ENCODE data around the gene INHBA. TPM values are rescaled to one million over a fixed set of nuclear protein-coding genes. Genes with fewer than 3 reads are reported as not detected.

INHBA gene
- total RNA-seq (2014; rRNA removed; shearing (Covaris generic); ENCODE audit: low replicate concordance), result 0.07 and 0.56 TPM in 2 replicates

- no peak for DNase-seq
- no peaks in the 10 kb centered on the region for H3K27me3 ChIP-seq
- no peak within 1 kb of the TSS for H3K4me3 ChIP-seq
- H3K9me3 ChIP-seq, result no peaks in the 10 kb centered on the region
- H3K36me3 ChIP-seq, result no peaks in the 10 kb centered on the region
Measured at GRCh38 chr7:41702635-41703371, at the start of gene INHBA. Gene INHBA, minus strand, starts transcription at chr7:41703090. Its CDS starts 2,716 bp downstream, at chr7:41700374.

DNA sequence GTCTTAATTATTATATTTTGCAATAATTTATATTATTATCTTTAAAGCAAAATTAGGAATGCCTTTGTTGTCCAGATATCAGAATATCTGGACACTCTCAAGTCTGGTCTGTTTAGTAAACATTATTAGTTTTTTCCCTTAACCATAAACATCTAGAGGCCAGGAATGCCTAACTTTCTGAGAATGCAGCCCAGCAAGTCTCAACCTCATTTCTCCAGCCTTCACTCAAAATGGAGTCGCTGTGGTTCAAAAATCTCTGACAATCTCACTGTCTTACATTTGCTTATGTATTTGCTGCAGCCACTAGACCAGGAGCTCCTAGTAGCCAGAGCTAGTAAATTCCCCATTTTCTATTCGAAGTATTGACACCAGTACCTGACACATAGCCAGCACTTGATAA, 49.7 kb upstream of the INHBA start:
- Histone ChIP-seq H3K36me3 (no peaks in the 10 kb centered on the region), H3K9me3 (peaks cover 11% of the 10 kb centered on the region), H3K4me3 (no peak overlapping the region), H3K27me3 (no peaks in the 10 kb centered on the region)
- no peak for DNase-seq

GRCh38 chr7:41750661-41751540, 48.0 kb upstream of the INHBA start:
- H3K4me3 ChIP-seq, result no peak overlapping the region
- DNase-seq, result no peak
- no peaks in the 10 kb centered on the region for H3K27me3 ChIP-seq

DNA sequence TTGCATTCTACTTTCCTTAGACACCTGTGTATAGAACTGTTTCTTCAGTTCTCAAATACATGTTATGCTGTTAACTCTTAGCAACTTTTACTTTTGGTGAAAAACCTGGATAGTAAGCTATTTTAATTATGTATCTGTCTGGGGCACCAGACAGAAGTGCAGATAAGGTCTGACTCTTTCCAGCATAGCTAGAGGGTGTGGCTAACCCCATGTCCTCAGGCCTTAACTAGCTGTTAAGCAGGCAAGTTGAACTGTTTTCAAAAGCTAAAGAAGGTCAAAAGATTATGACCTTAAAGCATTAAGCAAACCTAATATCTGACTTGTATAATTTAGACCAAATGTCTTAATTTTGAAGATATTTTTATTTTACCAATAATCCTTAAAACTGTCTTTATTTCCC, 45.1 kb upstream of the INHBA start:
- no peaks in the 10 kb centered on the region for H3K36me3 ChIP-seq
- H3K4me3 ChIP-seq, result no peak overlapping the region
- no peak for DNase-seq

More at GRCh38 chr7:41750661-41751540, 48.0 kb upstream of the INHBA start:
- peaks cover 7% of the 10 kb centered on the region for H3K9me3 ChIP-seq
- no peaks in the 10 kb centered on the region for H3K36me3 ChIP-seq

GRCh38 chr7:41745451-41745850, 42.6 kb upstream of the INHBA start:
- Histone ChIP-seq H3K9me3 (no peaks in the 10 kb centered on the region; the same call in 1 of the 2 replicates), H3K36me3 (no peaks in the 10 kb centered on the region), H3K4me3 (no peak overlapping the region), H3K27me3 (no peaks in the 10 kb centered on the region)
- no peak for DNase-seq

More for the DNA sequence above, 45.1 kb upstream of the INHBA start:
- Histone ChIP-seq H3K27me3 (no peaks in the 10 kb centered on the region), H3K9me3 (no peaks in the 10 kb centered on the region)

DNA sequence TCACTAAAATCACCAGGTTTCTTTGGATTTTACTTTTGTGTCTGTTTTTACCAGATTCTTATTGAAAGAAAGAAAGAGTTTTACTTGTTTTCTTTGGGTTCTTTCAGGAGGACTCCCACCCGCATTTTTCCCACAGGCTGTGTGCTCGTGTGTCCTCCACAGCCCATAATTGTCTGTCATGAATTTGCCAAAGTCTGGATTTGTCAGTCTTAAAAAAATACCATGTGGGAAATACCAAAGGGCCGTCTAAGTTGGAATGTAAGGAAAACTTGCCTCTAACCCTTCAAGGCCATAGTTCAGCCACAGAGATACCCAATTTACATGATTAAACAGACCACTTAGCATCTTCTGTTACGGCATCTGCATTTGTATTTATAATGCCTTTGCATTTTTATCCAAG, 41.3 kb upstream of the INHBA start:
- no peak for DNase-seq
- H3K9me3 ChIP-seq, result no peaks in the 10 kb centered on the region; the same call in 1 of the 2 replicates

DNA sequence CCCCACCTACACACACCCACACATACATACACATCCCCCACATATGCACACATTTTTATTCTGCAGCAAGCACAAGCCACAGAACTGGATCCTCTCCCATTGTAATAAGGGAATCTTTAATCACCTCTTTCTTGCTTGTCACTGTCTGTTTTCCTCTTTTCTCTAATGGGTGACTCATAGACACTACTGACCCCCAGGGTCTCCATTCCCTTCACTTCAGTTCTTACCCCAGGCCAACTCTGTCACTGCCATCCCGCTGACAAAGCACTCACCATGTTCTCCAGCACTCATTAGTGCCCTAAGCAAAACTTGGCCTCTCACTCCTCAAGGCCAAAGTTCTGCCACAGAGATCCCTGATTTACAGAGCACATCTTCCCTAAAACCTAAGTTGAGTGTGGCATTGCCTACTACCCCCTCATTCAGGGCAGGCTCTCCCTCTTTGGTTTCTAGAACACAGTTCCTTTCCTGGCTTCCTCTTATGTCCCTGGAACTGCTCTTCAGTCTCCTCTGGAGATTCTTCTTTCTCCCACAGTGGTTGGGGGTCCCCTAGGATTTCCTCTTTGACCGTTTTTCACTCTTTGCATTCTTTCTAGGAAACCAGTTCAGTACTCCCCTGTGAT, 39.6 kb upstream of the INHBA start:
- Histone ChIP-seq H3K4me3 (no peak overlapping the region), H3K36me3 (no peaks in the 10 kb centered on the region), H3K9me3 (no peaks in the 10 kb centered on the region; the same call in 1 of the 2 replicates), H3K27me3 (no peaks in the 10 kb centered on the region)
- DNase-seq, result no peak

More for the DNA sequence above, 41.3 kb upstream of the INHBA start:
- Histone ChIP-seq H3K4me3 (no peak overlapping the region), H3K27me3 (no peaks in the 10 kb centered on the region), H3K36me3 (no peaks in the 10 kb centered on the region)

- Histone ChIP-seq H3K4me3 (no peak overlapping the region), H3K27me3 (no peaks in the 10 kb centered on the region), H3K9me3 (no peaks in the 10 kb centered on the region; the same call in 1 of the 2 replicates), H3K36me3 (no peaks in the 10 kb centered on the region)
- DNase-seq, result no peak
Measured at GRCh38 chr7:41738806-41739205, 35.9 kb upstream of the INHBA start.

DNA sequence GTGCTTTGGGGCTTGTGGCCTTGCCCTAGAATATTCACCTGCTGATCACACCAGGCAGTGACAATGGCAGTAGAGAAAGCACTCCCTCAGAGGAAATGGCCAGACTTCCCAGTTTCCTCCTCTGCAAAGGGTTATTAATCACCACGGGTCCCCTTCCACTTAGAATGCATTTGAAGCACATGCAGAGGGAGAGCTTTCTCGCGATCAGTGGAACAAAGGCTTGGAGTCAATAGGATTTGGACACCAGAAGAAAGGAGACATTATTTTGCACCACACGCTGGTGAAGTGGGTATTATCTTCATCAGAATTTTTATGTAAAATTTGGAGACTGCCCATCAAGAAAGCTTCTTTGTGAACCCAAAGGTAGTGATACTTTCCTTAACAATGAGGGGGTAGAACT, 35.4 kb upstream of the INHBA start:
- Histone ChIP-seq H3K4me3 (no peak overlapping the region), H3K9me3 (no peaks in the 10 kb centered on the region; the same call in 1 of the 2 replicates), H3K36me3 (no peaks in the 10 kb centered on the region), H3K27me3 (no peaks in the 10 kb centered on the region)
- no peak for DNase-seq

DNA sequence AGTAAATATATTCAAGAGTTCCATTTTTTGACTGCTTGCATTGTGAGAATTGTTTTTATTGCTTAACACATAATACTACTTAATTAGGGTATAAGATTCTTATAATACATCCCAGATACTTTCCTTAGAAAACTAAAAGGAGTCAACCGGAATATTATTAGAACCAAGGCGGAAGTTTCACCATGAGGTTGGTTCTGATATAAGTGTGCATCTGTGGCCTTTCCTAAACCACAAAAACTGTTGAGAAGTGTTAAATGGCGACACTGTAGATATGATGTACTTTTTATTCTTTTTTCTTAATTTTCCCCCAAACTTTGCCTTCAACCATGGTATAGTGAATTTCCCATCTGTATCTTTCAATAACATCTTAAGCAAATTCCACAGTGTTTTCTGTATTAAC, 32.3 kb upstream of the INHBA start:
- no peak overlapping the region for H3K4me3 ChIP-seq
- no peaks in the 10 kb centered on the region for H3K9me3 ChIP-seq
- no peaks in the 10 kb centered on the region for H3K36me3 ChIP-seq
- no peak for DNase-seq
- H3K27me3 ChIP-seq, result no peaks in the 10 kb centered on the region

GRCh38 chr7:41732843-41733306, 30.0 kb upstream of the INHBA start:
- H3K9me3 ChIP-seq, result no peaks in the 10 kb centered on the region
- no peaks in the 10 kb centered on the region for H3K27me3 ChIP-seq
- H3K4me3 ChIP-seq, result no peak overlapping the region
- no peaks in the 10 kb centered on the region for H3K36me3 ChIP-seq
- no peak for DNase-seq

- no peak overlapping the region for H3K4me3 ChIP-seq
- H3K36me3 ChIP-seq, result no peaks in the 10 kb centered on the region
- no peak for DNase-seq
- H3K9me3 ChIP-seq, result no peaks in the 10 kb centered on the region
- H3K27me3 ChIP-seq, result no peaks in the 10 kb centered on the region
Measured at GRCh38 chr7:41732436-41732785, 29.5 kb upstream of the INHBA start.

- Histone ChIP-seq H3K9me3 (no peaks in the 10 kb centered on the region), H3K4me3 (no peak overlapping the region), H3K27me3 (no peaks in the 10 kb centered on the region), H3K36me3 (no peaks in the 10 kb centered on the region)
- DNase-seq, result no peak
Measured at GRCh38 chr7:41731493-41732435, 28.9 kb upstream of the INHBA start.

DNA sequence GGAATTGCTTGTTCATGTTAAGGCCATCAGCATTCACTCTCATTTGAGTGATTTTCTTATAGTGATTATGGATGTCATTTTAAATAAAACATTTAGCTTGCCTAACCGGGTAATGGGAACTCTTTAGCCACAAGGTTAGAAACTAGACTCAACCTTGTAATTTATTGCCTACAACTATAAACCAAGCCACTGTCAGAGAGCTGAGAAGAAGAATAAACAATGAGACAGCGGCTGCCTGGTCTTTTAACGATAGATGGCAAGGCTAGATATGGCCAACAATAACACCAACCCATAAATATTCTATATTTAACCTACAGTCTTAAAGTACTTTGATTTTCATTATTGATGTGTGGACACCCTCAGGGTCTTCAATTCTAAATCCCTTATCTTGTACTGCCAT, 27.8 kb upstream of the INHBA start:
- Histone ChIP-seq H3K36me3 (no peaks in the 10 kb centered on the region), H3K4me3 (no peak overlapping the region), H3K27me3 (no peaks in the 10 kb centered on the region), H3K9me3 (no peaks in the 10 kb centered on the region)
- DNase-seq, result no peak

DNA sequence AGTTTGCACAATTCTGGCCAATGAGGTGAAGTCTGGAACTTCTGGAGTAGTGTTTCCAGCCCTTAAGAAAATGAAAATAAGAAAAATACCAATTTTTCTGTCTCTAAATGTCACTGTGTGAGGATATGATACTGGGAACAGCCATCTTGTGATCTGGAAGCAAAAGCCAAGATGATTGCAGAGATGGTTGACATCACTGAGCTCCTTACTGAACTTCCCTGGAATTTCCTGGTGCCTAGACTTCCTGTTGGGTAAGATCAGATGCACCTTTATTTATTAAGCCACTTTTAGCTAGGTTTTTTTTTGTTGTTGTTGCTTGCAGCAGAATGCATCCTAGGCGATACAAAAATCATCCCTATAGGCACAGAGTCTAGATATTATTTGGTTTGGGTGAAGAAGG, 27.3 kb upstream of the INHBA start:
- no peaks in the 10 kb centered on the region for H3K27me3 ChIP-seq
- H3K4me3 ChIP-seq, result no peak overlapping the region
- no peak for DNase-seq
- H3K9me3 ChIP-seq, result no peaks in the 10 kb centered on the region
- H3K36me3 ChIP-seq, result no peaks in the 10 kb centered on the region

GRCh38 chr7:41729059-41729458, 26.2 kb upstream of the INHBA start:
- Histone ChIP-seq H3K4me3 (no peak overlapping the region), H3K9me3 (no peaks in the 10 kb centered on the region), H3K27me3 (no peaks in the 10 kb centered on the region), H3K36me3 (no peaks in the 10 kb centered on the region)
- no peak for DNase-seq
